Neural crest cell (in vitro differentiated cells): ENCODE measurements around the gene ZNF362. TPM values are rescaled to one million over a fixed set of nuclear protein-coding genes. Genes with fewer than 3 reads are reported as not detected.

Source experiments
- DNase-seq: peaks from one replicate; pipeline ENCODE4 v3.0.0; 2021; ENCODE audit warnings: low read depth, mixed read lengths, low spot score
- H3K27ac Mint-ChIP-seq: one replicate; pipeline ENCODE4 v1.8.0; 2021; ENCODE audit warnings: mild to moderate bottlenecking, mixed read lengths; ENCODE audit not compliant: unreplicated experiment
- H3K27me3 Mint-ChIP-seq: 2 replicates; pipeline ENCODE4 v1.8.0; 2021; ENCODE audit warnings: low read depth, mild to moderate bottlenecking, mixed read lengths
- H3K36me3 Mint-ChIP-seq: 2 replicates; pipeline ENCODE4 v1.8.0; 2021; ENCODE audit warnings: low read depth, mild to moderate bottlenecking, mixed read lengths
- H3K4me1 Mint-ChIP-seq: 2 replicates; pipeline ENCODE4 v1.8.0; 2021; ENCODE audit warnings: mixed read lengths
- H3K4me3 Mint-ChIP-seq: one replicate; pipeline ENCODE4 v1.8.0; 2021; ENCODE audit warnings: mild to moderate bottlenecking, mixed read lengths
- H3K9me3 Mint-ChIP-seq: 2 replicates; pipeline ENCODE4 v1.8.0; 2021; ENCODE audit warnings: mixed read lengths
- total RNA-seq: library from RNA; stranded (reverse); gene quantifications from 2 replicates; pipeline ENCODE4 v1.2.1, GENCODE V29; 2021
- TF ChIP-seq, protein P1 (sequence below): fragments of 200-600 bp; sonication (generic); conservative IDR thresholded peaks from 2 replicates; pipeline ENCODE4 v1.5.0; 2021; ENCODE audit warnings: antibody characterized with exemption, mild to moderate bottlenecking

The ZNF362 gene
- total RNA-seq, 1 donor from 2014 or later, result 56.3 TPM

DNA sequence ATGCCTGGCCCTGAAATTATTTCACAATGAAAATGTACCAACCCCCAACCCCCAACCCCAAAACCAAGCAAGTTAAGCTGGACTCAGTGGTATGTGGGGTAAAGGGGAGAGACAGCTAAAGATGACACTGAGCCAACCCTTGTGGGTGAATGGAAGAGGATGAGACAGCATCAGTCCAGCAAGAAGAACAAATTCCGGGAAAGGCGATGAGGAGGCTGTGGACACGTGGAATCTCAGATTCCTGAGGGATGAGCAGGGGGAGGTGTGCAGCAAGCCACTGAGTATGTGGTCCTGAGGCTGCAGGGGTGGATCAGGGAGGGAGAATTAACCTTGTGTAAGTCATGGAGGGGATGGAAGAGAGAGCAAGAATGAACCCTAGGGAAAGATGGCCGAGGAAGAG is 14.4 kb upstream of the ZNF362 start:
- Mint-ChIP-seq H3K36me3 (no peaks in the 10 kb centered on the region), H3K4me3 (no peak overlapping the region), H3K9me3 (peaks cover 2% of the 10 kb centered on the region), H3K27ac (no peak overlapping the region), H3K4me1 (peaks cover 17% of the 10 kb centered on the region), H3K27me3 (no peaks in the 10 kb centered on the region)
- no peak for DNase-seq
- TF ChIP-seq, protein P1, sequence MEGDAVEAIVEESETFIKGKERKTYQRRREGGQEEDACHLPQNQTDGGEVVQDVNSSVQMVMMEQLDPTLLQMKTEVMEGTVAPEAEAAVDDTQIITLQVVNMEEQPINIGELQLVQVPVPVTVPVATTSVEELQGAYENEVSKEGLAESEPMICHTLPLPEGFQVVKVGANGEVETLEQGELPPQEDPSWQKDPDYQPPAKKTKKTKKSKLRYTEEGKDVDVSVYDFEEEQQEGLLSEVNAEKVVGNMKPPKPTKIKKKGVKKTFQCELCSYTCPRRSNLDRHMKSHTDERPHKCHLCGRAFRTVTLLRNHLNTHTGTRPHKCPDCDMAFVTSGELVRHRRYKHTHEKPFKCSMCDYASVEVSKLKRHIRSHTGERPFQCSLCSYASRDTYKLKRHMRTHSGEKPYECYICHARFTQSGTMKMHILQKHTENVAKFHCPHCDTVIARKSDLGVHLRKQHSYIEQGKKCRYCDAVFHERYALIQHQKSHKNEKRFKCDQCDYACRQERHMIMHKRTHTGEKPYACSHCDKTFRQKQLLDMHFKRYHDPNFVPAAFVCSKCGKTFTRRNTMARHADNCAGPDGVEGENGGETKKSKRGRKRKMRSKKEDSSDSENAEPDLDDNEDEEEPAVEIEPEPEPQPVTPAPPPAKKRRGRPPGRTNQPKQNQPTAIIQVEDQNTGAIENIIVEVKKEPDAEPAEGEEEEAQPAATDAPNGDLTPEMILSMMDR, result no peak

DNA sequence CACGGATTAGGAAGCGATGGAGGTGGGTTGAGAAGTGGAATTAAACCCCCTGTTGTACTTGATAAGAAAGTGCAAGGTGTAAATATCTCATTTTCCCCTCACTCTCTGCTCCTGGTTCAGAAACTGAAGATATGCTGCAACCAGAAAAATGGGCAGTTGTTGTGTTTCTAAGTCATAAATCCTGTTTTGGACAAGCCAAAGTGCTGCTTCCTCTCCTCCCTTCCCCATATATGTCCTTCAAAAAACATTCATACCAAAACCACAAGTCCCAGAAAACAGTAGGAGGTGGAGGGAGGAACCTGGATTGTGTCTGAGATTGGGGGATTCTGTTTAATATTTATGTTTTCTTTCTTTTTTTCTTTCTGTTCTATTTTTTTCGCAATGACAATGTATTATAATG is 13.6 kb upstream of the ZNF362 start:
- H3K27ac Mint-ChIP-seq, result no peak overlapping the region
- TF ChIP-seq, protein P1, result no peak
- peaks cover 2% of the 10 kb centered on the region for H3K9me3 Mint-ChIP-seq
- H3K36me3 Mint-ChIP-seq, result no peaks in the 10 kb centered on the region
- DNase-seq, result no peak
- no peak overlapping the region for H3K4me3 Mint-ChIP-seq
- peaks cover 17% of the 10 kb centered on the region for H3K4me1 Mint-ChIP-seq
- no peaks in the 10 kb centered on the region for H3K27me3 Mint-ChIP-seq

DNA sequence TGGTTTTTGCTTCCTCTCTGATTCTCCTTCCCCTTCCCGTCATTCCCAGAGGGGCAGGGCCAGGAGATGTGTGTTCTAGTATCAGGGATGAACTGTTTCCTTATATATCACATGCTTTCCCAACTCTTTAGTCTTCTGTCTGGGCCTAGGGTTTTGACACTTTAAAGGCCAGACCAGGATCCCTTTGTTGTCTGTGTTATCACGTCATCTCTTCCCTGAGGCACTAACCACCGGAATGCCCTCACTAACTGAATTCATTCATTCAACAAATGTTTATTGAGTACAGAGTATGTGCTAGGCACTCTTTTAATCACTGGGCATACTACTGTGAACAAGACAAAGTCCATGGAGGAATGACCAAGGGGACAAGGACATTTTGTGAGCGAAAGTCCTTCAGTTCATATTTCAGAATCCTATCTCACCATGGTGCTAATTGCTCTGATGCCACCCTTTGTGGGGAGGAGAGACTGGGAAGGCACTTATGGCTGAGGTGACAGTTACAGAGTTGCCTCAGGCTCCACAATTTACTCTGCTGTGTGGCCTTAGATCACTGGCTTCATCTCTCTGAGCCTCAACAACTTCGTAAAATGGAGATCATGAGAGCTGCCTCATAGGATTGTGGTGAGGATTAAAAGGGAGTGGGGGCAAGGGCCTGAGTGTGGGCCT is 12.0 kb upstream of the ZNF362 start:
- Mint-ChIP-seq H3K27ac (peak overlapping the region; percentile 47), H3K36me3 (no peaks in the 10 kb centered on the region), H3K4me1 (peaks cover 17% of the 10 kb centered on the region), H3K9me3 (no peaks in the 10 kb centered on the region), H3K4me3 (no peak overlapping the region), H3K27me3 (no peaks in the 10 kb centered on the region)
- no peak for DNase-seq
- TF ChIP-seq, protein P1, result no peak

DNA sequence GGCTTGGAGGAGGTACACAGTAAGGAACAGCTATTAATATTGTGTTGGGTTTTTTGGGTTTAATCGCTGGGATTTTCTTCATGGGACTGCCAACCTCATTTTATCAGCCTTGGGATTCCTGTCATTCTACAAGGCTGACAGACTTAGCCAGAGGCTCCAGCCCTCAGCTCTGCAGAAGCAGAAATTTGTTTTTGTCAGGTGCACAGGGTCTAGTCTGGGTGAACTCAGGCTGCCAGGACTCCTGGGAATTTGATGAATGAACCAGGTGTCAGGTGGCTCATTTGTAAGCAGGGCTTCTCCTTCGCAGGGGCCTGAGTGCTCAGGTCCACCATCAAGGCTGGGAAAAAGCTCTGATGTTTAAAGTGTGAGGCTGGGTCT is 11.5 kb upstream of the ZNF362 start:
- Mint-ChIP-seq H3K27me3 (no peaks in the 10 kb centered on the region), H3K27ac (peak overlapping the region; percentile 0), H3K4me3 (no peak overlapping the region), H3K36me3 (no peaks in the 10 kb centered on the region), H3K4me1 (peaks cover 17% of the 10 kb centered on the region), H3K9me3 (no peaks in the 10 kb centered on the region)
- no peak for DNase-seq
- TF ChIP-seq, protein P1, result no peak

DNA sequence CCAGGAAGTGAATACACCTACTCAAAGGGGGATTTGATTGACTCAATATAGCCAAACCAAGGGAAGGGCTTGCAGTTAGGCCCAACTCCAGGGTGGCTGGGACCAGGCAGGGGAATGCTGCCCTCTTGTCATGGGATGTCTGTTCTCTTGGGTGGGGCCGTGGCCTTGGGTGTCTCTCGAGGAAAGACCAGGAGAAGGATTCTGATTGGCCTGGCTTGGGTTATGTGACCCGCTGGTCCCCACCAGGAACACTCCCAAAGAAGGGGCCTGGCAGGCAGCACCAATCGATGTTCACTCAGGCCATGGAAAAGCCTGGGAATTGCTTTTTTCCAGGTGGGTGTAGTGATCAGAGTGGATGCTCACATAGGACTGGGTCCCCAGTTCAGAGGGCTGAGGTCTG is 10.1 kb upstream of the ZNF362 start:
- Mint-ChIP-seq H3K4me3 (no peak overlapping the region), H3K27me3 (no peaks in the 10 kb centered on the region), H3K9me3 (no peaks in the 10 kb centered on the region), H3K4me1 (peaks cover 17% of the 10 kb centered on the region), H3K27ac (no peak overlapping the region), H3K36me3 (no peaks in the 10 kb centered on the region)
- TF ChIP-seq, protein P1, result no peak
- DNase-seq, result no peak
